HG03097 (cell line): Measurements from ENCODE around the gene ITPR2.
"Not testable (repeated sequence)": the region's sequence is repeated elsewhere in the genome, so short reads cannot be mapped to it uniquely, and the experiment has no call there.

Experiments
- ATAC-seq: cut with Tn5 transposase; IDR thresholded peaks from one replicate; pipeline ENCODE4 v1.9.1; 2021; ENCODE audit not compliant: unreplicated experiment, low FRiP score

The ITPR2 gene

DNA sequence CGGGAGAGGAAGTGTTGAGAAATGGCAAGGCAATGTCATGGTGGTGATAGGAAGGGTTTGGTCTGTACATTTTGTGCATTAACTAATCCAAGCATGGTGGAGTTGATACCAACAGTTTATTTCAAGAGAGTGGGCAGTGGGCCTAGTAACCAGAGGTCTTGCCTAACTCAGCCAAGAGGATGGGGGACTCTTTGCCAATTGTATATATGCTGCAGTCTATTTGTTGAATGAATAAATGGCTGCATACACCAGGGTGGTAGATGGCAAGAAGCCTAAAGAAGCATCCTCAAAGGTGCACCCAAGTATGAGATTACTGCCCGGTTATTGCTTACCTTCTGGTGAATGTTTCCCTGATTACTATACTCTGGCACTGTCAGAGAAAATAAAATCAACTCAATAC is 295.9 kb downstream of the ITPR2 start:
- no peak for ATAC-seq

DNA sequence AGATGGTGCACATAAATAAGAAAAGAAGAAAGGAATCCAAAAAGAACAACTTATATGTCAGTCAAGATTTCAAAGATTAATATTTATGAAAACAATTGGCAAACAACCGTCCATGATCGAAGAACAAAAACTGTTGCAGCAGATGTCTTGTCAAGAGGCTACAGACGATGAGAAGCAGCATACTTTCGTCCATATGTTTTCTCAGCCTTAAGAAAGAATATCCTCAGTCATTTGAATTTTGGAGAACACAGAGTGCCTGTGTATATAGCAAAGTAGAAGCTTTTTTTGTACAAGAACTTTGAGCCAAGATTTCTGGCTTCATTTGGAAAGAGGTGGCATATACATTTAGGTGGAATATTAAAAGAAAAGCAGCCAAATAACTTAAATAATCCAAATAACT is 297.2 kb downstream of the ITPR2 start:
- no peak for ATAC-seq

DNA sequence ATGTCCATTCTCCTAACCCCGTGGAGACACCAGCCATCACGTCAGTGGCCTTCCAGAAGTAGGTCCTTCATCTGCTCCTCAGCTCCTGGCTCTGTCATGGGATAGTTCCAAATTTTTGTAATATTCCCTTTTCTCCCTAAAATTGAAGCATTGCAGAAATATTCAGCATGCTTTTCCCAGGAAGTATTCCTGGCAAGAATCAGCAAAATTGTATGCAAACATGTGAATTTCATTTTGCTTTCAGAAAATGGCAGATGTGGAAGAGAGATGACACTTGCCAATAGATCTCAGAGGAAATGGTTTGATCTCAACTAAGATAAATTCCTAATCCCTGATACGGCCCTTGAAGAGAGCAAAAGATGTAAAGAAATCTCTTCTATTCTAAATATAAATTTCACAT is 298.9 kb downstream of the ITPR2 start:
- ATAC-seq: no peak

DNA sequence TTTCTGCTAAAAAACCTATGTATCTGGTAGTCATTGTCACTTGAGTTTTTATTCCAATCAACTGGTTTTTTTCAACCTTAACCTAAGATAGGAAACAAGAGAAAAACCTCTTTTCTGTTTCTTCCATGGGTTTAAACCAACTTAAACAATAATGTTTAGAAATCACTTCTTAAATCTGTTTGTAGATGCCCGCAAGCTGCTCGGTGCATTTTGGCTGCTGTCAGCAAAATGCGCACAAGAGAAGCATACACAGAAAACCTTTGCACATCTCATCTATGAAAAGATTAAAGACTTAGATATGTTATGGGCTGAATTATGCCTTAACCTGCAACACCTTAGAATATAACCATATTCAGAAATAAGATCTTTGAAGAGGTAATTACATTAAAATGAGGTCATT is 299.8 kb downstream of the ITPR2 start:
- no peak for ATAC-seq

DNA sequence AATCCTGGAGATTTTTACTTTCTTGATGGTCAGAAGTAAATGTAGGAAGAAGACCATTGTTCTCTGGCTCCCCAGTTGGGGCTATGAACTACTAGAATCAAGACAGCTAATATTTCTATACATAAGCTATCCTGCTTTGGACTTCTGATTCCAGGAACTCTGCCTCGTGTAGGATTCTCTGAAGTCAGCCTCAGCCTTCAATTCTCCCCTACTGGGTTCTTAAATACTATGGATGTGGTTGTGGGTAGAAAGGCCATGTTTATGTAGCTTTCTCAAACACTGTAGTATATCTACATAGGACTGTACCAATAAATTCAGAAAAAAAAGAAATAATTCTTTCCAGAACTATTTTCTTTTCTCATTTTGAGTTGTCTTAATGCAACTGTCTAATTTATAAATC is 302.5 kb downstream of the ITPR2 start:
- no peak for ATAC-seq

GRCh38 chr12:26528943-26529342 is 304.1 kb downstream of the ITPR2 start:
- no peak for ATAC-seq

DNA sequence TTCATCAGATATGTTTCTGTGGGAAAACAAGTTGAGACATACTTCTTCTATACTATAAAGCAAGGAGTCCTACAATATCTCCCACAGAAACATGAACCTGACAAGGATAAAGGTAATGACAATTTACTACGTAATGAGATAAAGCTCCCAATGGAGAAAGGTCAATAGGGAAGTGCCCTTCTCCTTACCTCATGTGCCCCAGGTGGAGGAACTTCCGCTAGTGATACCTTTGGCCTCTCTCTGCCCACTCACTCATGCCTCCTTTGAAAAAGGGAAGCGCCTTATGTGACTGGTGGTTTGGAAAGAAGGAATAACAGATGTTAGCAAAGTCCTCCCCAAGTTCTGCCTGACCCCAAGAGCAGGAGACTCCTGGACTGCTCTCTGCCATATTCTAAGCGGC is 305.3 kb downstream of the ITPR2 start:
- no peak for ATAC-seq

- ATAC-seq: no peak
These were observed 308.0 kb downstream of the ITPR2 start for GRCh38 chr12:26524862-26525465.

DNA sequence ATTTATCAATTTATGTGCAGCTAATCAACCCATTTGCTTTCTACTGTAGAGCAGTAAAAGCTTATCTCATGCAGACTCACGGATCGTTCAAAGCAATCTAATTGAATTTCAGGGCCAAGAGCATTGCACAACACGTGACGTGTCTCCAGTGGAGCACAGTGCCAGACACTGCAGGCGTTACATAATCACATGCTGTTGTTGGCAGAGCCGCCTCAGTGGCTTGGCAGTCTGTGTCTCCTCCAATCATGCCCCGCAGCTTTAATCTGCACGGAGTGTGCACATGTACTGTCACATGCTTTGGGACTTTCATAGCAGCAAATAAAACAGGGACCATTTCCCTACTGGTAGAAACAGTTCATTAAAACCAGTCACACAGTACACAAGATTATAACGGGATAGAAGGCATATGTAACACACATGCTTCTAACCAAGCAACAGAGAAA is 309.3 kb downstream of the ITPR2 start:
- ATAC-seq: no peak

DNA sequence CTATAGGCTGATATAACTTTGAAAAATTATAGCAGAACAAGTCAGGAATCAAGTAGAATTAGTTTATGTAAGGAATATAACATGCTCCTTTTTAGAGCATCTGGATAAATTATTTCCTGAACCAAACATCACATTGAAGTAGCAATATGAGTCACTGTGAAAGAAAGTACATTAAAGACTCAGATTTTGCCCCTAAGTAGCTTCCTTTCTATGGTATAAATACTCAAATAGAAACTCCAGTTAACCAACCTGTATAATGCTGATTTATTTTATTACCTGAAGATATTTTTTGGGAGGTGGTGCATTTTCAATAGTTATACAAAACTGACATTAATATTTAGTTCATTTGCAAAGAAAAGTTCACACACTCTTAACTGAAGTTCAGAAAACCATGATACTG is 312.1 kb downstream of the ITPR2 start:
- ATAC-seq: no peak

DNA sequence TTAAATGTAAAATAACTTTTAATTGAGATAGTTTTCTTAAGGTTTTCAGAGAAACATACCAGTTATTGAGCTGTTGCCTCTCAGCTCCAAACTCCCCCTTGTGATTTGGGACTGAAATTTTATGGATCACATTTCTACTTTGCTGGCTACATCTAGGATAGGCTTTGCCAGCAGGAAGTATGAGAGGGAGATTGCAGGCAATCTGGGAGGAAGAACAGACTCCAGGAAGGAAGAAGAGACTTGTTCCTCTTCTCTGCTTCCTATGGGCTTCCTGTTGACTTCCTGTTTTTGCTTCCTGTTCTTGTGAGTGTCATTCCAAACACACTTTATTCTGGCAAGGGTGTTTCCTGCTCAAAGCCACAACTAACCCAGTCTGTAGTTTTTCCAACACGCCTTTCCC is 312.9 kb downstream of the ITPR2 start:
- no peak for ATAC-seq

DNA sequence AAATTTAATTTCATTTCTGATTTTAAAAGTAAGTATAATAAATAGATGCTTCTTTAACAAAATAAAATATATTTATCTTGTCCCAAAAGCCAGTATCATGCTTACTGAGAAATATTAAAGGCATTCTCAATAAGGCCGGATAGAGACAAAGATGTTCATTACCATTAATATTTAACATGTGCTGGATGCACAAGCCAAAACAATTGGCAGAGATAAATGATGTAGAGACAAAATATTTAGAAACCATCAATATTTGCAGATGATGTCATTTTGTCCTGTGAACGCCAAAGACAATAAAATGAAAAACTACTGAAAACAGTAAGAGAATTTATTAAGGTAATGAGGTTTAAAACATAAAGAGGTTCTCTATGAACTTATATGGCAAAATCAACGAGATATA is 313.5 kb downstream of the ITPR2 start:
- no peak for ATAC-seq

DNA sequence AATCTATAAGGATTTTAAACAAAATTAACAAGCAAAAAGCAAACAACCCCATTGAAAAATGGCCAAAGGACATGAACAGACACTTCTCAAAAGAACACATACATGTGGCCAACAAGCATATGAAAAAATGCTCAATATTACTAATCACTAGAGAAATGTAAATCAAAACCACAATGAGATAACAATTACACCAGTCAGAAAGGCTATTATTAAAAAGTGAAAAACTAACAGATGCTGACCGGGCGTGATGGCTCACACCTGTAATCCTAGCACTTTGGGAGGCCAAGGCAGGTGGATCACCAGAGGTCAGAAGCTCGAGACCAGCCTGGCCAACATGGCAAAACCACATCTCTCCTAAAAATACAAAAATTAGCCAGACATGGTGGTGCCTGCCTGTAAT is 315.7 kb downstream of the ITPR2 start:
- not testable (repeated sequence) for ATAC-seq

DNA sequence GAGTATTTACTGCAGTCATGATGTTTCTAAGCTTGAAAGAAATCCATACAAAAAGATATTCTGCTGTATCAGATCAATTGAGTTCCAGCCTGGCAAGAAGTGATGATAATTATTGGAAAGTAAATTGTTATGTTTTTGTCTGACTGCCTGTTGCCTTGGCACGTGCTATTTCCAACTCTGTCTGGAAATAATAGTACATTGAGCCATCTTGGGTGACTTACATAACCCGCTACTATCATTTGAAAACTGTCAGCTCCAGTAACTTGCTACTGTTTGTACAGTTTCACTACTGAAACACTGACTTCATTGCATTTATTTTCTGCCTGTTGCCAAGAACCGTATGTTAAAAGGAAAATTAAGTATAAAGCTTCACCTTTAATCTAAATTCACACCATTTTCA is 318.6 kb downstream of the ITPR2 start:
- no peak for ATAC-seq

GRCh38 chr12:26513363-26514043 is 319.5 kb downstream of the ITPR2 start:
- no peak for ATAC-seq

DNA sequence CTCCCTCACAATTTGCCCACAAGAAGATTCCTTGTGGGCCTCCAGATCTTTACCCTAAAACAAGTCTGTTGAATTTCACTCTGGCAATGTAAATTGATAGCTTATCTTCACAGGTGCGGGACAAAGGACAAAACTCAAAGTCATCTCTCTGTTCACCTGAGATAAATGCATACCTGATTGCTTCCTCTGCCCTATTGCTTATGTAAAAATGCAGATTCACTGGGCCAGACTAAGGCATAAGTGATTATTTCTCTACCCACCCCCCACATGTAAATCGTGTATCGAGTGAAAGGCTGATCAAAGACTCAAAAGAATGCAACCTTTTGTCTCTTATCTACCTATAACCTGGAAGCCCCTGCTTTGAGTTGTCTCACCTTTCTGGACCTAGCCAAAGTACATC is 320.8 kb downstream of the ITPR2 start:
- no peak for ATAC-seq

GRCh38 chr12:26510354-26510674 is 322.7 kb downstream of the ITPR2 start:
- ATAC-seq: no peak

GRCh38 chr12:26507613-26508012 is 325.4 kb downstream of the ITPR2 start:
- no peak for ATAC-seq

GRCh38 chr12:26499979-26500640 is 332.9 kb downstream of the ITPR2 start:
- ATAC-seq: no peak

DNA sequence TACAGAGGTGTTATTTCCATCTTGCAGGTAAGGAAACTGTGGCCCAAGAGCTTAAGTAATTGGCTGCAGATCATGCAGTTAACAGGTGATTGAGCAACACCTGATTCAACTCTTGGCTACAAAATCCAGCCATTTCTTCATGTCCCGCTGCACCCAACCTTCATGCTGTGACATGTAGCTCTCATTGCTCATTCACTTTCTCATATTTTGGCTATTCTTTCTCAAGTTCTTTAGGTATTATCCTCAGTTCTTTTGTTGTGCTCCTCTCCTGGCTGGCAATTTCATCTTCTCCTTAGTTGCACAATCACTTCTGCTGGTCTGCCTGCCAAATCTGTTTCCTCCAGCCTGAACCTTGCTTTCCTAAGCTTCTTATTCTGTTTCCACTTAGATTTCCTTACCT is 336.8 kb downstream of the ITPR2 start:
- ATAC-seq: no peak

- ATAC-seq: no peak
These were observed 339.3 kb downstream of the ITPR2 start for GRCh38 chr12:26493656-26494055.

DNA sequence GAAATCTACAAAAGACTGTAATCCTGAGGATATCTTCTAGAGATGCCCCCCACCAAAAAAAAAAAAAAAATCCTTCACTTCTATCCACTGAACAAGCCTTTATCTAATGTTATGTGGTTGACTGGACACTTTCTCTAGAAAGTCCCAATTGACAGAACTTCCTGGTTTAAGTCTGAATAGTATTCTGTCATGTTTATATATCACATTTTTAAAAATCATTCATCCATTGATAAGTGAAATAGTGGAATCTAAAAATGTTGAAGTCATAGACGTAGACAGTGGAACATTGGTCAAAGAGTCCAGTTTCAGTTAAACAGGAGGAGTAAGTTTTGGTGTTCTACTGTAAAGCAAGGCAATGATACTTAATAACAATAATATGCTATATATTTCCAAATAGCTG is 340.6 kb downstream of the ITPR2 start:
- ATAC-seq: no peak
